H1 (cell line): ENCODE data around the gene IGSF9. TPM values are rescaled to one million over a fixed set of nuclear protein-coding genes. Genes with fewer than 3 reads are reported as not detected.

Experiments
- CTCF ChIA-PET: fragments of 300-600 bp; sonication (Branson Sonifier 250); formaldehyde crosslinking; loops from one replicate; lab custom pipeline; 2021; ENCODE audit not compliant: partially characterized antibody; lab: Charles Lee
- POLR2A ChIA-PET: fragments of 300-600 bp; sonication (Branson Sonifier 250); formaldehyde crosslinking; loops from one replicate; lab custom pipeline; 2021; ENCODE audit warnings: inconsistent platforms; ENCODE audit not compliant: partially characterized antibody; lab: Charles Lee
- DNase-seq, 2 experiments: peaks; one replicate each; pipeline versions ENCODE4 v3.0.0 to v3.0.0-alpha.2; 2010 to 2022; ENCODE audit warnings: low spot score in 2 of 2, low read depth in 1 of 2, mixed read lengths in 1 of 2
- FAIRE-seq: peaks from 2 replicates; lab custom pipeline; 2011; peaks lifted over from hg19 to GRCh38; lab: Jason Lieb, UNC
- H2AFZ ChIP-seq: 2 replicates; pipeline ENCODE4 v1.8.1; 2012; ENCODE audit warnings: low read length, inconsistent platforms
- H2AK5ac ChIP-seq: 2 replicates; pipeline ENCODE4 v1.6.1; 2013; ENCODE audit warnings: low read depth, low read length
- H2BK120ac ChIP-seq: replicated peaks from 2 replicates; pipeline ENCODE3; 2013; ENCODE audit warnings: low read depth, low read length, inconsistent platforms
- H2BK12ac ChIP-seq: 2 replicates; pipeline ENCODE4 v1.6.1; 2013; ENCODE audit warnings: low read depth, low read length
- H2BK15ac ChIP-seq: 2 replicates; pipeline ENCODE4 v1.6.1; 2013; ENCODE audit warnings: low read length
- H2BK20ac ChIP-seq: 2 replicates; pipeline ENCODE4 v1.6.1; 2013; ENCODE audit warnings: low read length
- H2BK5ac ChIP-seq: 2 replicates; pipeline ENCODE4 v1.6.1; 2013; ENCODE audit warnings: low read depth, low read length
- H3K14ac ChIP-seq: 2 replicates; pipeline ENCODE4 v1.6.1; 2013; ENCODE audit warnings: inconsistent platforms; ENCODE audit not compliant: insufficient read length
- H3K18ac ChIP-seq: 2 replicates; pipeline ENCODE4 v1.6.1; 2013; ENCODE audit warnings: low read length; ENCODE audit errors: extremely low read depth
- H3K23ac ChIP-seq: 2 replicates; pipeline ENCODE4 v1.6.1; 2013; ENCODE audit warnings: inconsistent platforms; ENCODE audit not compliant: insufficient read length
- H3K23me2 ChIP-seq: 2 replicates; pipeline ENCODE4 v1.6.1; 2013; ENCODE audit warnings: low read depth, low read length
- H3K27ac ChIP-seq: 2 replicates; pipeline ENCODE4 v1.6.1; 2011; ENCODE audit warnings: low read depth, low read length, inconsistent platforms
- H3K27me3 ChIP-seq, 4 experiments: replicated peaks in 1 of 4; 1 replicate in 1 of 4; 2 replicates in 3 of 4; pipeline versions ENCODE4 v1.6.1 to v1.8.1; 2011 to 2013; ENCODE audit warnings: low read length in 3 of 4, mild to moderate bottlenecking in 3 of 4, inconsistent platforms in 2 of 4, mixed read lengths in 2 of 4, moderate library complexity in 1 of 4; ENCODE audit not compliant: control insufficient read depth in 3 of 4, insufficient read depth in 3 of 4; ENCODE audit errors: extremely low read depth in 1 of 4
- H3K36me3 ChIP-seq, 4 experiments: 2 replicates each; pipeline versions ENCODE4 v1.6.1 to v1.8.1; 2011 to 2013; ENCODE audit warnings: mild to moderate bottlenecking in 4 of 4, low read length in 3 of 4, moderate library complexity in 2 of 4, control low read depth in 1 of 4, inconsistent platforms in 1 of 4; ENCODE audit not compliant: insufficient read depth in 4 of 4, control insufficient read depth in 2 of 4
- H3K4ac ChIP-seq: replicated peaks from 2 replicates; pipeline ENCODE3; 2013; ENCODE audit warnings: low read length, low read depth, mixed read lengths, inconsistent platforms; ENCODE audit not compliant: insufficient read length
- H3K4me1 ChIP-seq, 4 experiments: replicated peaks in 1 of 4; 1 replicate in 1 of 4; 2 replicates in 3 of 4; pipeline versions ENCODE4 v1.6.1 to v1.8.1; 2011 to 2013; ENCODE audit warnings: low read length in 3 of 4, inconsistent platforms in 2 of 4, mixed read lengths in 1 of 4; ENCODE audit not compliant: insufficient read depth in 4 of 4, control insufficient read depth in 3 of 4
- H3K4me2 ChIP-seq, 2 experiments: 2 replicates each; pipeline versions ENCODE4 v1.6.1 to v1.8.1; 2011 to 2013; ENCODE audit warnings: low read depth in 2 of 2, low read length in 2 of 2, control low read depth in 1 of 2, inconsistent platforms in 1 of 2, mild to moderate bottlenecking in 1 of 2; ENCODE audit not compliant: insufficient read depth in 1 of 2
- H3K4me3 ChIP-seq, 4 experiments: fragments of 200-600, 300-600 bp in 1 of 4; sonication (generic), shearing (Covaris generic), sonication (Bioruptor Twin) in 1 of 4; 2 replicates each; pipeline versions ENCODE4 v1.5.1 to v1.8.1; 2011 to 2016; ENCODE audit warnings: low read length in 4 of 4, low read depth in 3 of 4, control low read depth in 2 of 4, inconsistent platforms in 2 of 4, mild to moderate bottlenecking in 2 of 4, mixed read lengths in 1 of 4, moderate library complexity in 1 of 4; ENCODE audit not compliant: insufficient read depth in 2 of 4; ENCODE audit errors: extremely low read depth in 1 of 4
- H3K56ac ChIP-seq: replicated peaks from 2 replicates; pipeline ENCODE3; 2013; ENCODE audit warnings: low read depth, mild to moderate bottlenecking, mixed read lengths, low read length, inconsistent platforms; ENCODE audit not compliant: insufficient read length
- H3K79me1 ChIP-seq: 2 replicates; pipeline ENCODE4 v1.6.1; 2013; ENCODE audit warnings: low read depth, low read length, control low read depth
- H3K79me2 ChIP-seq, 2 experiments: 2 replicates each; pipeline versions ENCODE4 v1.6.1 to v1.8.1; 2012 to 2013; ENCODE audit warnings: low read length in 2 of 2, mild to moderate bottlenecking in 2 of 2, inconsistent platforms in 1 of 2; ENCODE audit not compliant: insufficient read depth in 2 of 2, control insufficient read depth in 1 of 2
- H3K9ac ChIP-seq, 4 experiments: replicated peaks in 1 of 4; 1 replicate in 1 of 4; 2 replicates in 3 of 4; pipeline versions ENCODE4 v1.6.1 to v1.8.1; 2011 to 2013; ENCODE audit warnings: low read depth in 3 of 4, low read length in 3 of 4, control low read depth in 2 of 4, mild to moderate bottlenecking in 2 of 4, moderate library complexity in 2 of 4, inconsistent platforms in 1 of 4; ENCODE audit errors: extremely low read depth in 1 of 4
- H3K9me3 ChIP-seq, 2 experiments: 2 replicates each; pipeline versions ENCODE4 v1.6.1 to v1.8.1; 2012 to 2013; ENCODE audit warnings: mild to moderate bottlenecking in 2 of 2, moderate library complexity in 2 of 2, control low read depth in 1 of 2, inconsistent platforms in 1 of 2, low read depth in 1 of 2, low read length in 1 of 2, mixed read lengths in 1 of 2; ENCODE audit not compliant: insufficient read depth in 2 of 2
- H4K20me1 ChIP-seq, 2 experiments: replicated peaks in 1 of 2; 2 replicates each; pipeline versions ENCODE3 to v1.8.1; 2011 to 2013; ENCODE audit warnings: inconsistent platforms in 2 of 2, low read length in 2 of 2, mild to moderate bottlenecking in 1 of 2; ENCODE audit not compliant: insufficient read depth in 2 of 2, control insufficient read depth in 1 of 2
- H4K5ac ChIP-seq: 2 replicates; pipeline ENCODE4 v1.6.1; 2013; ENCODE audit warnings: low read length, low read depth, mixed read lengths, inconsistent platforms; ENCODE audit not compliant: insufficient read length
- H4K8ac ChIP-seq: 2 replicates; pipeline ENCODE4 v1.8.0; 2013; ENCODE audit warnings: mild to moderate bottlenecking, moderate library complexity, low read length, inconsistent platforms; ENCODE audit not compliant: insufficient read depth; ENCODE audit errors: extremely low read depth
- H4K91ac ChIP-seq: replicated peaks from 2 replicates; pipeline ENCODE3; 2013; ENCODE audit warnings: low read length, mixed read lengths, inconsistent platforms; ENCODE audit not compliant: insufficient read length
- BACH1 ChIP-seq: IDR thresholded peaks from 2 replicates; pipeline ENCODE4 v1.6.1; 2012; ENCODE audit warnings: low read length, improper control_type of control experiment
- CEBPB ChIP-seq: IDR thresholded peaks from 2 replicates; pipeline ENCODE4 v1.6.1; 2012; ENCODE audit warnings: low read depth, low read length
- CHD2 ChIP-seq: IDR thresholded peaks from 2 replicates; pipeline ENCODE4 v1.6.1; 2012; ENCODE audit warnings: low read length, improper control_type of control experiment
- FOSL1 ChIP-seq: IDR thresholded peaks from 2 replicates; pipeline ENCODE4 v1.6.1; 2011; ENCODE audit warnings: mild to moderate bottlenecking, low read depth, low read length, moderate library complexity; ENCODE audit not compliant: insufficient read depth
- HDAC6 ChIP-seq: IDR thresholded peaks from one replicate; pipeline ENCODE4 v1.7.1; 2012; ENCODE audit warnings: low read depth, mild to moderate bottlenecking, inconsistent platforms, low read length, moderate library complexity
- KDM1A ChIP-seq: fragments of 200-600, 300-600 bp; sonication (generic); IDR thresholded peaks from 2 replicates; pipeline ENCODE4 v1.7.1; 2016; ENCODE audit warnings: mild to moderate bottlenecking, low read length, borderline replicate concordance
- KDM4A ChIP-seq: IDR thresholded peaks from one replicate; pipeline ENCODE4 v1.7.1; 2012; ENCODE audit warnings: low read depth, mild to moderate bottlenecking, moderate library complexity, low read length, inconsistent platforms; ENCODE audit not compliant: severe bottlenecking
- KDM5A ChIP-seq: fragments of 200-600 bp; IDR thresholded peaks from 2 replicates; pipeline ENCODE4 v1.7.1; 2012; ENCODE audit warnings: mild to moderate bottlenecking, low read length, inconsistent platforms, mixed read lengths
- NRF1 ChIP-seq: IDR thresholded peaks from 2 replicates; pipeline ENCODE4 v1.6.1; 2011; ENCODE audit warnings: mild to moderate bottlenecking, low read depth, low read length, improper control_type of control experiment
- POU5F1 ChIP-seq: IDR thresholded peaks from 2 replicates; pipeline ENCODE4 v1.6.1; 2011; ENCODE audit warnings: low read depth, mild to moderate bottlenecking, low read length, moderate library complexity
- SP2 ChIP-seq: IDR thresholded peaks from 2 replicates; pipeline ENCODE4 v1.6.1; 2012; ENCODE audit warnings: mild to moderate bottlenecking, low read length, inconsistent platforms
- WGBS, 2 experiments: shearing (Covaris generic) in 1 of 2; methylation state at CpG; one replicate each; pipeline versions ENCODE4 v1.1.6 to v1.1.7; 2013 to 2015; ENCODE audit warnings: low lambda C conversion rate in 2 of 2, mixed read lengths in 2 of 2, inconsistent platforms in 1 of 2, low coverage in 1 of 2, missing lambda C conversion rate in 1 of 2; ENCODE audit not compliant: insufficient replicate concordance in 2 of 2, insufficient coverage in 1 of 2, insufficient read length in 1 of 2; ENCODE audit errors: extremely low coverage in 1 of 2, missing lambda C conversion rate in 1 of 2; 5-methylcytosine and 5-hydroxymethylcytosine counted together
- polyA plus RNA-seq, 7 experiments: library from polyadenylated mRNA; depleted of rRNA in 3 of 7; stranded (reverse) in 5 of 7; unstranded in 2 of 7; fragments of >200 nt in 5 of 7; fragments of 200-250 nt in 2 of 7; gene quantifications; 1 replicate in 5 of 7; 2 replicates in 1 of 7; 4 replicates in 1 of 7; pipeline versions ENCODE4 v1.2.1 to v1.2.3, GENCODE V29; 2011 to 2013; ENCODE audit warnings: missing spikeins in 2 of 7, mixed read lengths in 2 of 7
- total RNA-seq: library from RNA; stranded (reverse); fragmentation: NEBNext Ultra II Directional; extraction: Animal tissue kit (Norgen Biotek cat#: 25700); gene quantifications from 2 replicates; pipeline ENCODE4 v1.2.1, GENCODE V29; 2021

Gene IGSF9
- total and polyA plus RNA-seq, 2 of the 8 experiments (the other 6 are each of a cell fraction or from before 2014, with no cell fraction given), result 10.9 to 28.1 TPM

GRCh38 chr1:159978107-159978398 is 32.6 kb upstream of the IGSF9 start:
- Histone ChIP-seq H4K8ac (no peak overlapping the region), H3K14ac (no peak overlapping the region), H3K23ac (no peak overlapping the region), H2BK12ac (no peak overlapping the region), H2BK15ac (no peak overlapping the region), H3K23me2 (no peaks in the 10 kb centered on the region), H3K4me3 (no peak overlapping the region), H3K56ac (no peak overlapping the region), H4K5ac (no peak overlapping the region), H2AFZ (no peak overlapping the region), H3K9ac (no peak overlapping the region), H2BK5ac (no peak overlapping the region), H3K27ac (no peak overlapping the region), H4K91ac (no peak overlapping the region), H2AK5ac (no peak overlapping the region), H3K27me3 (peaks cover 0 to 3% (median under 1%) of the 10 kb centered on the region in 4 experiments; a peak in 1 of 7 replicates), H3K4ac (no peak overlapping the region), H3K4me1 (no peaks in the 10 kb centered on the region), H3K79me1 (no peaks in the 10 kb centered on the region), H3K79me2 (no peaks in the 10 kb centered on the region), H3K18ac (no peak overlapping the region), H2BK20ac (no peak overlapping the region), H4K20me1 (no peaks in the 10 kb centered on the region), H3K9me3 (no peaks in the 10 kb centered on the region), H3K36me3 (no peaks in the 10 kb centered on the region), H2BK120ac (no peak overlapping the region), H3K4me2 (no peak overlapping the region)
- FAIRE-seq, result no peak
- 89% methylated on average over 2 of the region's 2 CpGs; no CpG with 5 or more reads in 1 of the 2 experiments for WGBS, 2 experiments
- TF ChIP-seq NRF1 (no peak), BACH1 (no peak), CHD2 (no peak), KDM5A (no peak), CEBPB (no peak), HDAC6 (no peak), FOSL1 (no peak), KDM1A (no peak), KDM4A (no peak), POU5F1 (no peak), SP2 (no peak)
- DNase-seq, result no peak
- POLR2A ChIA-PET, result no interaction called here
- CTCF ChIA-PET, result interaction anchor here (1.0 to 1.5 kb wide), 2 partner anchors 8 to 30 kb away, joined by 3 to 4 read pairs; no protein-coding TSS in a partner anchor
